HCT116 (cell line): ENCODE data around the gene MYLK4.

Experiments used
- EZH2 ChIP-seq: fragments of 200-600 bp; sonication (generic); IDR thresholded peaks from 2 replicates; pipeline ENCODE4 v1.6.1; 2017; ENCODE audit warnings: antibody characterized with exemption, mixed run types
- EZH2phosphoT487 ChIP-seq: fragments of 200-600 bp; IDR thresholded peaks from 2 replicates; pipeline ENCODE4 v1.6.1; 2018; ENCODE audit warnings: antibody characterized with exemption, borderline replicate concordance
- POLR2A ChIP-seq: IDR thresholded peaks from 2 replicates; pipeline ENCODE4 v1.7.0; 2011; ENCODE audit warnings: borderline replicate concordance; ENCODE audit not compliant: insufficient read depth, insufficient read length; ENCODE audit errors: extremely low read depth
- TF ChIP-seq, protein P1 (sequence below), 3 experiments: fragments of 200-600 bp in 1 of 3; sonication (generic) in 1 of 3; IDR thresholded peaks in 2 of 3; conservative IDR thresholded peaks in 1 of 3; 2 replicates each; pipeline ENCODE4 v1.5.1; 2012 to 2017; ENCODE audit warnings: low read depth in 2 of 3, low read length in 2 of 3, antibody characterized with exemption in 1 of 3, borderline replicate concordance in 1 of 3, control low read depth in 1 of 3, mild to moderate bottlenecking in 1 of 3, mixed read lengths in 1 of 3, mixed run types in 1 of 3, moderate library complexity in 1 of 3; ENCODE audit not compliant: insufficient read depth in 1 of 3
- TF ChIP-seq, protein P2 (sequence below): IDR thresholded peaks from 2 replicates; pipeline ENCODE4 v1.6.1; 2012

DNA sequence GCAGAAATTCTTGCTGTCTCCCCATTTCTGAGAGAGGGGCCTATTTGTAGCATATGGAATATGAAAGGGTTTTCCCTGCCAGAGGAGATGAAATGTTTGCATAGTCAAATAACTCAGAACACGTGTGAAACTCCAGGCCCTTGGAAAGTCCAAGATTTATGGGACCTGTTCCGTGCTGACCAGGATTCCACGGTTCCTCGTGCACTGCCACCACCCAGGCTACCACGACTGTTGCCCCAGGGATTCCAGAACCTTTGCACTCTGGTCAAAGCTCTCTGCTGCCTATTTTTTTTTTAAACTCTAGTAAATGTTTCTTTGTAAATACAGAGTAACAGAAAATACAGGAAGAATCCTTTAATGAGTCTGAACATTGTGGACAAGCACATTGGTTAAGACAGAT is 35.0 kb downstream of the MYLK4 start:
- TF ChIP-seq EZH2 (no peak), EZH2phosphoT487 (no peak), POLR2A (no peak)
- TF ChIP-seq, protein P1, sequence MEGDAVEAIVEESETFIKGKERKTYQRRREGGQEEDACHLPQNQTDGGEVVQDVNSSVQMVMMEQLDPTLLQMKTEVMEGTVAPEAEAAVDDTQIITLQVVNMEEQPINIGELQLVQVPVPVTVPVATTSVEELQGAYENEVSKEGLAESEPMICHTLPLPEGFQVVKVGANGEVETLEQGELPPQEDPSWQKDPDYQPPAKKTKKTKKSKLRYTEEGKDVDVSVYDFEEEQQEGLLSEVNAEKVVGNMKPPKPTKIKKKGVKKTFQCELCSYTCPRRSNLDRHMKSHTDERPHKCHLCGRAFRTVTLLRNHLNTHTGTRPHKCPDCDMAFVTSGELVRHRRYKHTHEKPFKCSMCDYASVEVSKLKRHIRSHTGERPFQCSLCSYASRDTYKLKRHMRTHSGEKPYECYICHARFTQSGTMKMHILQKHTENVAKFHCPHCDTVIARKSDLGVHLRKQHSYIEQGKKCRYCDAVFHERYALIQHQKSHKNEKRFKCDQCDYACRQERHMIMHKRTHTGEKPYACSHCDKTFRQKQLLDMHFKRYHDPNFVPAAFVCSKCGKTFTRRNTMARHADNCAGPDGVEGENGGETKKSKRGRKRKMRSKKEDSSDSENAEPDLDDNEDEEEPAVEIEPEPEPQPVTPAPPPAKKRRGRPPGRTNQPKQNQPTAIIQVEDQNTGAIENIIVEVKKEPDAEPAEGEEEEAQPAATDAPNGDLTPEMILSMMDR (IDR thresholded peaks at IDR 0.05 in 2 of 3, conservative IDR thresholded peaks at IDR 0.05 in 1 of 3; ENCODE audit: borderline replicate concordance in 1 of 3, insufficient read depth in 1 of 3, low read depth in 2 of 3, low read length in 2 of 3) = no peak
- TF ChIP-seq, protein P2, sequence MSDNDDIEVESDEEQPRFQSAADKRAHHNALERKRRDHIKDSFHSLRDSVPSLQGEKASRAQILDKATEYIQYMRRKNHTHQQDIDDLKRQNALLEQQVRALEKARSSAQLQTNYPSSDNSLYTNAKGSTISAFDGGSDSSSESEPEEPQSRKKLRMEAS = no peak
